ENCODE data around the gene MARK4. TPM values are rescaled to one million over a fixed set of nuclear protein-coding genes. Genes with fewer than 3 reads are reported as not detected.

MARK4 gene
- total RNA-seq, 1 donor from 2014 or later, result 10.8 TPM

DNA sequence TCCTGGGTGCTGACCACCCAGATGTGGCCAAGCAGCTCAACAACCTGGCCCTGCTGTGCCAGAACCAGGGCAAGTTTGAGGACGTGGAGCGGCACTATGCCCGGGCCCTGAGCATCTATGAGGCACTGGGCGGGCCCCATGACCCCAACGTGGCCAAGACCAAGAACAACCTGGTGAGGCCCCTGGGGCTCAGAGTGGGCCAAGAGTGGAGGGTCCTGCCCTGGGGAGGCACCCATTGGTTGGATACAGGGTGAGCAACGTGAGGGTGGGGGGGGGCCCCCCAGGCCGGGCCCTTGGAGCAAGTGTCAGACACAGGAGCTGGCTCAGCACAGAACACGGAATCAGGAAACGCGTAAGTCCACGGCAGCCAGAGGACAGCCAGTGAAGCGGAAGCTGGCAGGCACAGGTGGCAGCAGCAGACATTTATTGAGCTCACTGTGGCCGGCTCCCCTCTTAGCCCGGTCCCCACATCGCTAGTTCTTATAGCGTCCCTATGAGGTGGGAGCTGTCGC is 98.4 kb downstream of the MARK4 start:
- FAIRE-seq (no peak), DNase-seq (ENCODE audit: low read depth) (no peak)
- Histone ChIP-seq H3K4me3 (ENCODE audit: low read depth, low read length) (no peak overlapping the region), H3K36me3 (ENCODE audit: control insufficient read depth, insufficient read depth, low read length) (peaks cover 22% of the 10 kb centered on the region), H3K27me3 (ENCODE audit: control insufficient read depth, insufficient read depth, low read length) (no peaks in the 10 kb centered on the region)
- TF ChIP-seq, protein P1, sequence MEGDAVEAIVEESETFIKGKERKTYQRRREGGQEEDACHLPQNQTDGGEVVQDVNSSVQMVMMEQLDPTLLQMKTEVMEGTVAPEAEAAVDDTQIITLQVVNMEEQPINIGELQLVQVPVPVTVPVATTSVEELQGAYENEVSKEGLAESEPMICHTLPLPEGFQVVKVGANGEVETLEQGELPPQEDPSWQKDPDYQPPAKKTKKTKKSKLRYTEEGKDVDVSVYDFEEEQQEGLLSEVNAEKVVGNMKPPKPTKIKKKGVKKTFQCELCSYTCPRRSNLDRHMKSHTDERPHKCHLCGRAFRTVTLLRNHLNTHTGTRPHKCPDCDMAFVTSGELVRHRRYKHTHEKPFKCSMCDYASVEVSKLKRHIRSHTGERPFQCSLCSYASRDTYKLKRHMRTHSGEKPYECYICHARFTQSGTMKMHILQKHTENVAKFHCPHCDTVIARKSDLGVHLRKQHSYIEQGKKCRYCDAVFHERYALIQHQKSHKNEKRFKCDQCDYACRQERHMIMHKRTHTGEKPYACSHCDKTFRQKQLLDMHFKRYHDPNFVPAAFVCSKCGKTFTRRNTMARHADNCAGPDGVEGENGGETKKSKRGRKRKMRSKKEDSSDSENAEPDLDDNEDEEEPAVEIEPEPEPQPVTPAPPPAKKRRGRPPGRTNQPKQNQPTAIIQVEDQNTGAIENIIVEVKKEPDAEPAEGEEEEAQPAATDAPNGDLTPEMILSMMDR (IDR thresholded peaks at IDR 0.05; ENCODE audit: insufficient read depth, low read length, severe bottlenecking), result no peak

DNA sequence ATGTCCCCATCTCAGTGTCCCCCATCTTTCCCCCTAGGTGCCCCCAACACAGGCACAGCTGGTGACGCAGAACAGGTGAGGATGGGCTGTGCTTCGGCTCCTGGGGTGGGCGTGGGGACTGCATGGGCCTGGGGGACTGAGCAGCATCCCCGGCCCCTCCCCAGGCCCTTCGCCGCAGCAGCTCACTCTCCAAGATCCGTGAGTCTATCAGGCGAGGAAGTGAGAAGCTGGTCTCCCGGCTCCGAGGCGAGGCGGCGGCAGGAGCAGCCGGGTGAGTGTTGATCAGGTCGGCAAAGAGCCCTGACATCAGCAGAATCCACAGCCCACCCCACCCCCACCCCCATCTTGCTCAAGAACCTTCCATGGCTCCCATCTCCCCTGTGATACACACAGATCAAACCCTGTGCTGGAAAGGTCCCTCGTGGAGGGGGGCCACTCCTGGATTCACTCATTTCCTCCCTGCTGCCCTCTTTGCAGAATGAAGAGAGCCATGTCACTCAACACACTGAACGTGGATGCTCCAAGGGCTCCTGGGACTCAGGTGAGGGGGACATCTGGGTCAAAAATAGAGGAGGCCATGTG is 99.5 kb downstream of the MARK4 start:
- Histone ChIP-seq H3K27me3 (ENCODE audit: control insufficient read depth, insufficient read depth, low read length) (no peaks in the 10 kb centered on the region), H3K36me3 (ENCODE audit: control insufficient read depth, insufficient read depth, low read length) (peaks cover 25% of the 10 kb centered on the region), H3K4me3 (ENCODE audit: low read depth, low read length) (no peak overlapping the region)
- FAIRE-seq (no peak), DNase-seq (ENCODE audit: low read depth) (no peak)
- TF ChIP-seq, protein P1 (IDR thresholded peaks at IDR 0.05; ENCODE audit: insufficient read depth, low read length, severe bottlenecking), result no peak

DNA sequence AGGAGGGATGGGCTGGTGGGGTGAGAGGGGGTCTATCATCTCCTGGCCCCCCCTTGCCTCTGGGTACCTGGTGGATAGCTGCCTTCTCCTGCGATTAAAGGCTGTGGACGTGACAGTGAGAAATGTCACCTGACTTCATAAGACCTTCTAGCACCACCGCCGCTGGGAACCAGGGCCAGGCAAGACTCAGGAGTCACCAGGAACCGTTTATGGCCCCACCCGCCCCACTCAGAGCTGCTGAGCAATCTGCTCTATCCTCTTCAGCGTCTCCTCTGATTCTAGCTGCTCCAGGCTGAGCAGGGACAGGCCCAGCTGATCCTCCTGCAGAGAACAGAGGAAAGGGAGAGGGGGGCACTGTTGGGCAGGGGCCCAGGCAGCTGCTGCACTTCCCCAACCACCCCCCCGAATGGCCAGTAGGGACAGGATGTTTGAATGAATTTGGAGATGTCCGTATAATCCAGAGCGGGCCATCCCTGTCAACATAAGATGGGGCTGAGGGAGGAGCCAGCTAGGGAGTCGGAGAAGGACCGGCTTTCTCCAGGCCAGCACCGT is 100.4 kb downstream of the MARK4 start:
- TF ChIP-seq, protein P1 (IDR thresholded peaks at IDR 0.05; ENCODE audit: insufficient read depth, low read length, severe bottlenecking), result no peak
- DNase-seq (ENCODE audit: low read depth) (no peak), FAIRE-seq (no peak)
- Histone ChIP-seq H3K4me3 (ENCODE audit: low read depth, low read length) (no peak overlapping the region), H3K36me3 (ENCODE audit: control insufficient read depth, insufficient read depth, low read length) (peaks cover 24% of the 10 kb centered on the region), H3K27me3 (ENCODE audit: control insufficient read depth, insufficient read depth, low read length) (no peaks in the 10 kb centered on the region)

DNA sequence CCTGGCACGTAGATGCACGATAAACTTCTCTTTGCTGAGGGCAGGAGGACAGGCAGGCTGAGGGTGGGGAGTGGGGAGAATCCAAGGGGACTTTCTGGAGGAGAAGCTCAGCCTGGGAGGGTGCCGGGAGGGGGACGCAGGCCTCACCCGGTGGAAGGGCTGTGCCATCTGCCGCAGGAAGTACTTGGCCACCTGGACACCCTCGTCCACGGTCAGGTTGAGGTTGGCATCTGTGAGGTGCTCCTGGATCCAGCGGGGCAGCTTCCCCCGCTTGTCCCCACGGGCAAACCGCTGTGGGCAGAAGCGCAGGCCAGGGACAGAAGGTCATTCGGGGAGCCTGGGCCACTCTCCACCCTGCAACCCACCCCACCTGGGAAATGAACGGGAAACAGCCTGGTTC is 101.0 kb downstream of the MARK4 start:
- FAIRE-seq (no peak), DNase-seq (ENCODE audit: low read depth) (no peak)
- H3K4me3 ChIP-seq (ENCODE audit: low read depth, low read length), result no peak overlapping the region
- H3K36me3 ChIP-seq (ENCODE audit: control insufficient read depth, insufficient read depth, low read length), result peaks cover 25% of the 10 kb centered on the region
- no peaks in the 10 kb centered on the region for H3K27me3 ChIP-seq (ENCODE audit: control insufficient read depth, insufficient read depth, low read length)
- TF ChIP-seq, protein P1 (IDR thresholded peaks at IDR 0.05; ENCODE audit: insufficient read depth, low read length, severe bottlenecking), result no peak

DNA sequence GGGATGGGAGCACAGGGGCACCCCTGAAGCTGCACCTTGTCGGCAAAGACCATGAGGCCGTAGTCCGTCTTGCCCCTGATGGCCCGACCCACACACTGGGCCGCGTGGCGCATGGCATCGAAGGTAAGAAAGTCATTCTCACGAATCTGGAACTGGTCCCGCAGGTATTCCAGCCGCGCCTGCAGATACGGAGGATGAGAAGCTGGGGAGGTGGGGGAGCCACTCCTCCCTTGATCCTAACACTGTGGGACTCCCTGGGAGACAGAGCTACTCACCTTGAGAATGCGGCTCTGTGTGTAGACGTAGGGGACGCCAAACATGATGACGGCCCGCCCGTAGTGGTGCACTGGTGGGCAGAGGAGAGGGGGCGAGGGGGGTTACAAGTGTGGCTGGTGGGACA is 101.4 kb downstream of the MARK4 start:
- TF ChIP-seq, protein P1 (IDR thresholded peaks at IDR 0.05; ENCODE audit: insufficient read depth, low read length, severe bottlenecking), result no peak
- H3K27me3 ChIP-seq (ENCODE audit: control insufficient read depth, insufficient read depth, low read length), result no peaks in the 10 kb centered on the region
- DNase-seq (ENCODE audit: low read depth), result no peak
- H3K36me3 ChIP-seq (ENCODE audit: control insufficient read depth, insufficient read depth, low read length), result peaks cover 25% of the 10 kb centered on the region
- H3K4me3 ChIP-seq (ENCODE audit: low read depth, low read length), result no peak overlapping the region
- FAIRE-seq, result no peak

All from bronchial epithelial cell (primary cell).